BE2C (cell line): Measurements from ENCODE around the gene NHP2.
"Not testable (repeated sequence)": the region's sequence is repeated elsewhere in the genome, so short reads cannot be mapped to it uniquely, and the experiment has no call there.

ENCODE experiments used
- DNase-seq: peaks from one replicate; pipeline ENCODE4 v3.0.0-alpha.2; 2020
- H3K27me3 ChIP-seq: fragments of 250-450 bp; sonication (Bioruptor Pico); 2 replicates; pipeline ENCODE4 v1.5.1; 2020; ENCODE audit warnings: mild to moderate bottlenecking
- H3K36me3 ChIP-seq: fragments of 250-450 bp; sonication (Bioruptor Pico); 2 replicates; pipeline ENCODE4 v1.5.1; 2020; ENCODE audit warnings: mild to moderate bottlenecking
- H3K4me1 ChIP-seq: fragments of 250-450 bp; sonication (Bioruptor Pico); 2 replicates; pipeline ENCODE4 v1.5.1; 2020
- H3K4me3 ChIP-seq: 2 replicates; pipeline ENCODE4 v1.5.1; 2011; ENCODE audit warnings: low read depth, low read length
- H3K9me3 ChIP-seq: fragments of 250-450 bp; sonication (Bioruptor Pico); 2 replicates; pipeline ENCODE4 v1.5.1; 2020
- TF ChIP-seq, protein P1 (sequence below): IDR thresholded peaks from 2 replicates; pipeline ENCODE4 v1.5.1; 2012; ENCODE audit warnings: mild to moderate bottlenecking, low read depth, low read length

NHP2 gene

DNA sequence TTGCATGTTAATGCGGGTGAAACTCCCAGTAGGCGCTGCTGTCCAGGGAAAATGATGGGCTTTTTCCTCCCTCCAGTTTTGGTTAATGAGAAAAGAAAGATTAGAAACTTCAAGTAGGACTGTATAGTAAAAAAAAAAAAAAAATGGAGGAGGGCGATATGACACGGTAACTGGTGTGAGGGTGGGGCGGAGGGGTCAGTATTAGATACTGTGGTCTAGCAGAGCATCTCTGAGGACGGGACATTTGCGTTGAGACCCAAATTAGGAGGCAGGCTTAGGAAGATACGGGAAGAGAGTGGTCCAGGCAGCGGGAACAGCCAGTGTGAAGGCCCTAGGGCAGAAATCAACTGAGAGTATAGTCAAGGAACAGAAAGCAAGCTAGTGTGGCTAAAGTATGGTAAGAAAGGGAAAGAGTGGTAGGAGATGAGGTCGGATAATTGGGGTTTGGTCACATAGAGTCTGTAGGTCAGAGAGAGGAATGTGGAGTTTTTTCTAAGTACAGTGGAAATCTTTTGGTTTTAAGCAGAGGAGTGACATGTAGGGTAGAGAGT, 22.2 kb downstream of the NHP2 start:
- no peaks in the 10 kb centered on the region for H3K27me3 ChIP-seq
- DNase-seq, result no peak
- no peaks in the 10 kb centered on the region for H3K9me3 ChIP-seq
- H3K4me3 ChIP-seq, result peak overlapping the region; percentile 90
- H3K4me1 ChIP-seq, result no peaks in the 10 kb centered on the region
- H3K36me3 ChIP-seq, result peaks cover 15% of the 10 kb centered on the region
- TF ChIP-seq, protein P1, sequence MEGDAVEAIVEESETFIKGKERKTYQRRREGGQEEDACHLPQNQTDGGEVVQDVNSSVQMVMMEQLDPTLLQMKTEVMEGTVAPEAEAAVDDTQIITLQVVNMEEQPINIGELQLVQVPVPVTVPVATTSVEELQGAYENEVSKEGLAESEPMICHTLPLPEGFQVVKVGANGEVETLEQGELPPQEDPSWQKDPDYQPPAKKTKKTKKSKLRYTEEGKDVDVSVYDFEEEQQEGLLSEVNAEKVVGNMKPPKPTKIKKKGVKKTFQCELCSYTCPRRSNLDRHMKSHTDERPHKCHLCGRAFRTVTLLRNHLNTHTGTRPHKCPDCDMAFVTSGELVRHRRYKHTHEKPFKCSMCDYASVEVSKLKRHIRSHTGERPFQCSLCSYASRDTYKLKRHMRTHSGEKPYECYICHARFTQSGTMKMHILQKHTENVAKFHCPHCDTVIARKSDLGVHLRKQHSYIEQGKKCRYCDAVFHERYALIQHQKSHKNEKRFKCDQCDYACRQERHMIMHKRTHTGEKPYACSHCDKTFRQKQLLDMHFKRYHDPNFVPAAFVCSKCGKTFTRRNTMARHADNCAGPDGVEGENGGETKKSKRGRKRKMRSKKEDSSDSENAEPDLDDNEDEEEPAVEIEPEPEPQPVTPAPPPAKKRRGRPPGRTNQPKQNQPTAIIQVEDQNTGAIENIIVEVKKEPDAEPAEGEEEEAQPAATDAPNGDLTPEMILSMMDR, result no peak

DNA sequence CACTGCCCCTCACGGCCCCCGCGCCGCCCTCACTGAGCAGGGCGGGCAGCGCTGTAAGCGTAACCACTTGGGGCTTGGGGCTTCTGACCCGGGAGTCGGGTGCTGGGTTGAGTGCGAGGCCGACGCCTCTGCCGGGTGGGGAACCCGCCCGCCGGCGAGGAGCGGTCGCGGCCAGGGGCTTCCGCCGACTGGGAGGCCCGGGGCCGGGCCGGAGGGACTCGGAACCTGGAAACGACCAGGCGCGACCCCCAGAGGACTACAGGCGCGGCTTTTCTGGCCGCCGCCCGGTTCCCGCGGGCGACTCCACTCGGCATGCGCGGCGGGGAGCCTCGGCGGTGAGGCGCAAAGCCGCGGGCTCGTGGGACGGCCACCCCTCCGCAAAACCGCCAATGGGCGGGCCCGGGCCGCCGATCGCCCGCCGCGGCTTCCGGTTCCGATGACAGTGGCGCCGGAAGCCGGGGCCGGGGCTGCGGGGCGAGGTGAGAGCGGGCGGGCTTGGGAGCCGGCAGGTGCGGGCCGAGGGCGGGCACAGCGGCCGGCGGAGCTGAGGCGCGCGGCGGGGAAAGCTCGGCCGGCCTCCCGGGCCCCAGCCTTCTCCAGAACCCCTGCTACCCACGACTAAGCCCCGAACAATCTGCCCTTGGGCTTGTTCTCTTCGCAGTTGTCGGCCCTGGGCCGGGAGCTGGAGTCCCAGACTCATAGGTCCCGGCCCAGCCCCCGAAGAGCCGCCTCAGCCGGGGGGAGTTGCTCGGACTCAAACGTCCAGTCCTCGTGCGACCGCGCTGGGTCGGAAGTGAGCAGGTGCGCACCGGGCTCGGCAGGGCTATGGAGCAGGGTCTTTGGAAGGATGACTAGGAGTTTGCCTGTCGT, 22.9 kb downstream of the NHP2 start, which contains the start of gene RMND5B:
TSS of gene RMND5B (plus strand) at position 439 of the 870 bp plus-strand sequence. CDS start 7,106 bp downstream, outside the sequence.
- TF ChIP-seq, protein P1, result no peak

DNA sequence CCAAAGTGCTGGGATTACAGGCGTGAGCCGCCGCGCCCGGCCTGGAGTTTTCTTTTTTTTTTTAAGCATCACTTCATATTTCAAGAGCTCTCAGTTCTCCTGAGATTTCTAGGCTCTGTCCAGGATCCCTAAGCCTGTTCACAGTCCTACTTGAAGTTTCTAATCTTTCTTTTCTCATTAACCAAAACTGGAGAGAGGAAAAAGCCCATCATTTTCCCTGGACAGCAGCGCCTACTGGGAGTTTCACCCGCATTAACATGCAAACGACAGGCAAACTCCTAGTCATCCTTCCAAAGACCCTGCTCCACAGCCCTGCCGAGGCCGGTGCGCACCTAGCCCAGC, 23.5 kb downstream of the NHP2 start:
- not testable (repeated sequence) for H3K9me3 ChIP-seq, H3K27me3 ChIP-seq, DNase-seq, H3K36me3 ChIP-seq, H3K4me1 ChIP-seq
- H3K4me3 ChIP-seq, result peak overlapping the region; percentile 90

More for the DNA sequence above, 22.9 kb downstream of the NHP2 start, which contains the start of gene RMND5B:
- Histone ChIP-seq H3K36me3 (peaks cover 8% of the 10 kb centered on the region), H3K27me3 (no peaks in the 10 kb centered on the region), H3K4me3 (peak within 1 kb of the TSS; percentile 90), H3K9me3 (no peaks in the 10 kb centered on the region), H3K4me1 (no peaks in the 10 kb centered on the region)
- DNase-seq, result peak; percentile 93

DNA sequence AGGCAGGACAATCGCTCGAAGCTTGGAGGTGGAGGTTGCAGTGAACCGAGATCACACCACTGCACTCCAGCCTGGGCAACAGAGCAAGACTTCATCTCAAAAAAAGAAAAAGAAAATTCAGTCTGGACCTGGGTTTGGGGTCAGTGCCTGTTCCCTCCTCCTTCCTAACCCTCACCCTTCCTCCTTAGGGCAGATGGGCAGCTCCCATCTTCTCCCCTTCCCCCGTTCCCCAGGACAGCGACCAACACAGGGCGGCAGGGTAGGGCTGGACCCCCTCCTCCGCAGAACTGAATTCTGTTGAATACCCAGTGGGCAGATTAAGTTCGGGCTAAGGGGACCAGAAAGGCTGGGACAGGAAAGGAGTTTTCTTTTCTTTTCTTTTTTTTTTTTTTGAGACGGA, 24.4 kb downstream of the NHP2 start:
- H3K27me3 ChIP-seq, result no peaks in the 10 kb centered on the region
- no peak for DNase-seq
- H3K36me3 ChIP-seq, result no peaks in the 10 kb centered on the region; the same call in 1 of the 2 replicates
- no peaks in the 10 kb centered on the region; the same call in 1 of the 2 replicates for H3K4me1 ChIP-seq
- no peak overlapping the region for H3K4me3 ChIP-seq
- TF ChIP-seq, protein P1, result no peak
- H3K9me3 ChIP-seq, result no peaks in the 10 kb centered on the region

DNA sequence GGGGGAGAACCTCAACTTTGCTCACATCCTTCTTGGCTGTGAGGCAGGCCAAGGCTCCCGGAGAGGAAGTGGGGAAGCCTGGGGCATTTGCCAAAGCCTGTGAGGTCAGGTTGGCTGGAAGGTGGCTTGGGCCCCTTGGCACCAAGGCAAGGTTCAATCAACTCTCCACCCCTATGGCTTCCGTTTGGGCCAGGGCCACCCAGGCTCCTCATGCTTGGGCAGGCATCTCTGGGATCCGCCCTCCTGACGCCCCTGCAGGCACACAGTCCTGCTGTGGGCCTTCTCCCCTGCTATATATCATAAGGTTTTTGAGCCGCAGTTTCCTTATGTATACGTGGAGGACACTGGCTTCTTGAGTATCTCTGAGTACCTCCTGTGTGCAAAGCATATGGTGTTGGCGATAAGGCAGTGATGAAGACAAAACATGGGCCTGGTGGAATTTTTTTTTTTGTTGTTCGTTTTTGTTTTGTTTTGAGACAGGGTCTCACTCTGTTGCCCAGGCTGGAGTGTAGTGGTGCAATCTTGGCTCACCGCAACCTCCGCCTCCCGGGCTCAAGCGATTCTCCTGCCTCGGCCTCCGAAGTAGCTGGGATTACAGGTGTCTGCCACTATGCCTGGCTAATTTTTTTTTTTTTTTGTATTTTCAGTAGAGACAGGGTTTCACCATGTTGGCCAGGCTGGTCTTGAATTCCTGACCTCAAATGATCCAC, 26.2 kb downstream of the NHP2 start:
- H3K36me3 ChIP-seq, H3K27me3 ChIP-seq, H3K4me1 ChIP-seq, DNase-seq, H3K9me3 ChIP-seq, H3K4me3 ChIP-seq: not testable (repeated sequence)

DNA sequence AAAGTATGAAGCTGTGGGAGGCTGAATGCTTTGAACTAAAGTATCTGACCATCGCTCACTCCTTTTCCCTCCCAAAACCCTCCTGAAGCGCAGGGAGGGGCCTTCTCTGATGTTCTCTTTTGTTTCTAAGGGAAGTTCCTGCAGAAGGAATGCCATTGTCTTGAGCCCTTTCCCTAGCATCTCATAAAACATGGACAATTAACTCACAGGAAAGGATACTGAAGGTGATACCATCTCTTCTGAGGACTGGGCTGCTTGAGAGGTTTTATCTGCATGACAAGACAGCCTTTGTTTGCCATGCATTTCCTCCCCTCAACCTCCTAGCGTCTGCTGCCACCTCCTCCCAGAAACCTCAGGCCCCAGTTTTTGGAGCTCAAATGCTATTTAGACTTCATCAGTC, 27.1 kb downstream of the NHP2 start:
- Histone ChIP-seq H3K36me3 (no peaks in the 10 kb centered on the region), H3K9me3 (no peaks in the 10 kb centered on the region), H3K4me1 (peaks cover 4% of the 10 kb centered on the region), H3K27me3 (no peaks in the 10 kb centered on the region), H3K4me3 (no peak overlapping the region)
- DNase-seq, result no peak
- TF ChIP-seq, protein P1, result no peak
